HepG2 (cell line): ENCODE results near the gene ARAP3.

Experiments used
- CEBPG ChIP-seq: IDR thresholded peaks from 2 replicates; pipeline ENCODE4 v1.6.1; 2016
- JUNB ChIP-seq: sonication (generic); formaldehyde crosslinking; IDR thresholded peaks from 2 replicates; pipeline ENCODE4 v1.8.0; 2022; ENCODE audit warnings: missing genetic modification reagents, mild to moderate bottlenecking, borderline replicate concordance
- POLR2AphosphoS5 ChIP-seq: IDR thresholded peaks from 2 replicates; pipeline ENCODE4 v1.6.1; 2012; ENCODE audit warnings: low read depth, low read length
- TAF1 ChIP-seq: sonication (generic); formaldehyde crosslinking; IDR thresholded peaks from 2 replicates; pipeline ENCODE4 v1.4.0; 2020; ENCODE audit warnings: missing genetic modification reagents
- TBL1XR1 ChIP-seq: fragments of 150-350 bp; IDR thresholded peaks from 2 replicates; pipeline ENCODE4 v1.6.1; 2014; ENCODE audit warnings: borderline replicate concordance, low read length; ENCODE audit not compliant: partially characterized antibody
- YY1 ChIP-seq: IDR thresholded peaks from 2 replicates; pipeline ENCODE4 v1.6.1; 2011; ENCODE audit warnings: low read length, low read depth, moderate library complexity, mild to moderate bottlenecking; ENCODE audit not compliant: insufficient read depth, insufficient replicate concordance
- ZFP91 ChIP-seq: sonication (generic); formaldehyde crosslinking; IDR thresholded peaks from 2 replicates; pipeline ENCODE4 v1.9.0; 2022; ENCODE audit warnings: missing genetic modification reagents, mild to moderate bottlenecking, borderline replicate concordance
- ZNF354B ChIP-seq: sonication (generic); formaldehyde crosslinking; IDR thresholded peaks from 2 replicates; pipeline ENCODE4 v1.8.0; 2022; ENCODE audit warnings: mild to moderate bottlenecking, missing genetic modification reagents
- ZNF382 ChIP-seq: sonication (generic); formaldehyde crosslinking; IDR thresholded peaks from 2 replicates; pipeline ENCODE4 v1.5.0; 2020; ENCODE audit warnings: missing genetic modification reagents, mild to moderate bottlenecking, borderline replicate concordance
- TF ChIP-seq, protein P1 (sequence below): sonication (generic); formaldehyde crosslinking; IDR thresholded peaks from 2 replicates; pipeline ENCODE4 v1.5.0; 2020; ENCODE audit warnings: mild to moderate bottlenecking, missing genetic modification reagents, moderate library complexity
- TF ChIP-seq, protein P2 (sequence below): IDR thresholded peaks from 2 replicates; pipeline ENCODE4 v1.6.1; 2012; ENCODE audit warnings: inconsistent platforms
- TF ChIP-seq, protein P3 (sequence below): sonication (generic); formaldehyde crosslinking; IDR thresholded peaks from 2 replicates; pipeline ENCODE4 v1.4.0; 2020; ENCODE audit warnings: missing genetic modification reagents

GRCh38 chr5:141657404-141657803 is 24.6 kb downstream of the ARAP3 start:
- TF ChIP-seq, protein P1, sequence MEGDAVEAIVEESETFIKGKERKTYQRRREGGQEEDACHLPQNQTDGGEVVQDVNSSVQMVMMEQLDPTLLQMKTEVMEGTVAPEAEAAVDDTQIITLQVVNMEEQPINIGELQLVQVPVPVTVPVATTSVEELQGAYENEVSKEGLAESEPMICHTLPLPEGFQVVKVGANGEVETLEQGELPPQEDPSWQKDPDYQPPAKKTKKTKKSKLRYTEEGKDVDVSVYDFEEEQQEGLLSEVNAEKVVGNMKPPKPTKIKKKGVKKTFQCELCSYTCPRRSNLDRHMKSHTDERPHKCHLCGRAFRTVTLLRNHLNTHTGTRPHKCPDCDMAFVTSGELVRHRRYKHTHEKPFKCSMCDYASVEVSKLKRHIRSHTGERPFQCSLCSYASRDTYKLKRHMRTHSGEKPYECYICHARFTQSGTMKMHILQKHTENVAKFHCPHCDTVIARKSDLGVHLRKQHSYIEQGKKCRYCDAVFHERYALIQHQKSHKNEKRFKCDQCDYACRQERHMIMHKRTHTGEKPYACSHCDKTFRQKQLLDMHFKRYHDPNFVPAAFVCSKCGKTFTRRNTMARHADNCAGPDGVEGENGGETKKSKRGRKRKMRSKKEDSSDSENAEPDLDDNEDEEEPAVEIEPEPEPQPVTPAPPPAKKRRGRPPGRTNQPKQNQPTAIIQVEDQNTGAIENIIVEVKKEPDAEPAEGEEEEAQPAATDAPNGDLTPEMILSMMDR (CRISPR knock-in tag) = no peak
- TF ChIP-seq TBL1XR1 (no peak), ZNF382 (no peak), JUNB (no peak), POLR2AphosphoS5 (no peak), ZNF354B (no peak), ZFP91 (CRISPR knock-in tag) (no peak), TAF1 (CRISPR knock-in tag) (no peak), YY1 (no peak), CEBPG (CRISPR knock-in tag) (no peak)
- TF ChIP-seq, protein P2, sequence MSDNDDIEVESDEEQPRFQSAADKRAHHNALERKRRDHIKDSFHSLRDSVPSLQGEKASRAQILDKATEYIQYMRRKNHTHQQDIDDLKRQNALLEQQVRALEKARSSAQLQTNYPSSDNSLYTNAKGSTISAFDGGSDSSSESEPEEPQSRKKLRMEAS = no peak
- TF ChIP-seq, protein P3, sequence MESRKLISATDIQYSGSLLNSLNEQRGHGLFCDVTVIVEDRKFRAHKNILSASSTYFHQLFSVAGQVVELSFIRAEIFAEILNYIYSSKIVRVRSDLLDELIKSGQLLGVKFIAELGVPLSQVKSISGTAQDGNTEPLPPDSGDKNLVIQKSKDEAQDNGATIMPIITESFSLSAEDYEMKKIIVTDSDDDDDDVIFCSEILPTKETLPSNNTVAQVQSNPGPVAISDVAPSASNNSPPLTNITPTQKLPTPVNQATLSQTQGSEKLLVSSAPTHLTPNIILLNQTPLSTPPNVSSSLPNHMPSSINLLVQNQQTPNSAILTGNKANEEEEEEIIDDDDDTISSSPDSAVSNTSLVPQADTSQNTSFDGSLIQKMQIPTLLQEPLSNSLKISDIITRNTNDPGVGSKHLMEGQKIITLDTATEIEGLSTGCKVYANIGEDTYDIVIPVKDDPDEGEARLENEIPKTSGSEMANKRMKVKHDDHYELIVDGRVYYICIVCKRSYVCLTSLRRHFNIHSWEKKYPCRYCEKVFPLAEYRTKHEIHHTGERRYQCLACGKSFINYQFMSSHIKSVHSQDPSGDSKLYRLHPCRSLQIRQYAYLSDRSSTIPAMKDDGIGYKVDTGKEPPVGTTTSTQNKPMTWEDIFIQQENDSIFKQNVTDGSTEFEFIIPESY = no peak
